ENCODE data around the gene PIK3CB.
"Not testable (repeated sequence)": the region's sequence is repeated elsewhere in the genome, so short reads cannot be mapped to it uniquely, and the experiment has no call there.

The PIK3CB gene

DNA sequence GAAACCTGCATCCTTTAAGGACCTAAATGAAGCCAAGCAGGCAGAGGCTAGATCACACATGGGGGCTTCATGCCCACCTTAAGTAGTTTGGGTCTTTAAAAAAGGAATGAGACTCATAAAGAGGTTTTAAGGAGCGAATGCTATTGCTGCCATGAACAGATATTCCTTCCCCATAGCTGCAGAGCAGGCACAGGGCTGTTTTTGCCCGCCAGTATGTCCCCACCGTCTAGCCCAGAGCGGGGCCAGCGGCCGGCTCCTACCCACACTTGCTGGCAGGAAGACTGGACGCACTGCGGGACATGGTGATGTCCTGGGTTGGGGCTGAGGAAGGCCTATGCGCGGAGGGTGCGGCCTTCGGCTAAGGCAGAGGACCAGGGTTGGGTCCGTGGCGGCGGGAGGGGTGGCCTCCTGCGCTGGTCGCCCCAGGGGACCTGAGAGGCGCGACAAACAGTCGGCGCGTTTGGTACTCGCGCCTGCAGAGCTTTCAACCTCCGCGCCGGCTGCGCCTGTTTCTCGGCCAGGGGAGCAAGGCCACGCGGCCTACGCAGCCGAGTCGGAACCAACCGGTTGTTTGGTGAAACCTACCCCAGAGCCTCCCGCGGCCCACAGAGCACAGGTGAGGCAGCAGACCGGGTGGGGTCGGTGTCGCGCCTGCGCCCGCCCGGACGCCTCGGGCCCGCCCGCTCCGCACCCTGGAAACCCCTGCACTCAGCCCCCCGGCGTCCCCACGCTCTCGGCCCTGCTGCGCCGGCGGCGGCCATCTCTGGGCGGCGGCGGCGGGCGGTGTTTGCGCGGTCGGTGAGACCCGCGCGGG lies 226.2 kb downstream of the PIK3CB start, which contains the start of gene FAIM:
TSS of gene FAIM (plus strand) at position 450 of the 814 bp plus-strand sequence. CDS start 10,956 bp downstream, outside the sequence.
- DNase-seq (ENCODE audit: low spot score): peak; percentile 76

DNA sequence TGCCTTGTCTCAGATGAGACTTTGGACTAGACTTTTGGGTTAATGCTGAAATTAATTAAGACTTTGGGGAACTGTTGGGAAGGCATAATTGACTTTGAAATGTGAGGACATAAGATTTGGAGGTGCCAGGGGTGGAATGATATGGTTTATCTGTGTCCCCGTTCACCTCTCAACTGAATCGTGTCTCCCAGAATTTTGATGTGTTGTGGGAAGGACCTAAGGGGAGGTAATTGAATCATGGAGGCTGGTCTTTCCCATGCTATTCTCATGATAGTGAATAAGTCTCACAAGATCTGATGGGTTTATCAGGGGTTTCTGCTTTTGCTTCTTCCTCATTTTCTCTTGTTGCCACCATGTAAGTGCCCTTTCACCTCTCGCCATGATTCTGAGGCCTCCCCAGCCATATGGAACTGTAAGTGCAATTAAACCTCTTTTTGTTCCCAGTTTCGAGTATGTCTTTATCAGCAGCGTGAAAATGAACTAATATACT lies 230.6 kb downstream of the PIK3CB start:
- not testable (repeated sequence) for DNase-seq (ENCODE audit: low spot score)

All from ecto neural progenitor cell (in vitro differentiated cells).